Activated CD8-positive, alpha-beta T cell treated with anti-CD3 and anti-CD28 coated beads for 36 hours (primary cell): ENCODE results near the gene HS6ST1. TPM values are rescaled to one million over a fixed set of nuclear protein-coding genes. Genes with fewer than 3 reads are reported as not detected.

Experiments used
- ATAC-seq: fragments of 200-7000 bp; cut with Tn5 transposase; one replicate; pipeline ENCODE4 v1.10.0; 2021; ENCODE audit warnings: mild to moderate bottlenecking, moderate library complexity
- CTCF ChIA-PET: fragments of 350-600 bp; sonication (Branson Sonifier 250); formaldehyde crosslinking; loops from one replicate; lab custom pipeline; 2021; ENCODE audit warnings: antibody characterized with exemption; lab: Charles Lee
- POLR2A ChIA-PET: fragments of 350-600 bp; sonication (Branson Sonifier 250); formaldehyde crosslinking; loops from one replicate; lab custom pipeline; 2021; ENCODE audit warnings: antibody characterized with exemption; lab: Charles Lee
- DNase-seq: peaks from one replicate; pipeline ENCODE4 v3.0.0-alpha.2; 2020
- H3K27ac Mint-ChIP-seq: one replicate; pipeline ENCODE4 v1.8.0; 2021; ENCODE audit warnings: mild to moderate bottlenecking, mixed read lengths
- H3K27me3 Mint-ChIP-seq: one replicate; pipeline ENCODE4 v1.8.0; 2021; ENCODE audit warnings: mixed read lengths
- H3K36me3 Mint-ChIP-seq: one replicate; pipeline ENCODE4 v1.8.0; 2021; ENCODE audit warnings: low read depth, mixed read lengths
- H3K4me1 Mint-ChIP-seq: one replicate; pipeline ENCODE4 v1.8.0; 2021; ENCODE audit warnings: low read depth, mixed read lengths
- H3K4me3 Mint-ChIP-seq: one replicate; pipeline ENCODE4 v1.8.0; 2021; ENCODE audit warnings: mild to moderate bottlenecking, moderate library complexity, mixed read lengths
- H3K9me3 Mint-ChIP-seq: one replicate; pipeline ENCODE4 v1.8.0; 2021; ENCODE audit warnings: mixed read lengths
- CTCF ChIP-seq: fragments of 200-600 bp; IDR thresholded peaks from one replicate; pipeline ENCODE4 v1.8.0; 2022; ENCODE audit warnings: antibody characterized with exemption, mild to moderate bottlenecking
- intact Hi-C: fragments of 100-400 bp; cut with micrococcal nuclease; formaldehyde crosslinking; loops from one replicate; pipeline ENCODE4 v1.10.0; 2022
- total RNA-seq, 2 experiments: library from RNA; stranded (reverse); gene quantifications; one replicate each; pipeline ENCODE4 v1.2.3, GENCODE V29; 2021

Gene HS6ST1
- total RNA-seq, 2 experiments from 2014 or later, result 12.5 to 13.0 TPM

GRCh38 chr2:128317181-128317898 lies 1.3 kb downstream of the HS6ST1 start:
- Mint-ChIP-seq H3K36me3 (peaks cover 9% of the 10 kb centered on the region), H3K4me1 (peaks cover 43% of the 10 kb centered on the region), H3K27me3 (peaks cover 4% of the 10 kb centered on the region), H3K27ac (peak overlapping the region; percentile 57), H3K9me3 (no peaks in the 10 kb centered on the region), H3K4me3 (peak overlapping the region; percentile 84)
- peak; percentile 24 for ATAC-seq
- ChIA-PET CTCF (interaction anchor here (1.0 to 2.3 kb wide), 2 partner anchors 18 to 83 kb away, joined by 3 to 7 read pairs; no protein-coding TSS in a partner anchor), POLR2A (no interaction called here)
- TF ChIP-seq CTCF, result no peak
- peak; percentile 58 for DNase-seq
- intact Hi-C loops, result no loop called here

GRCh38 chr2:128316777-128317180 lies 1.9 kb downstream of the HS6ST1 start:
- ChIA-PET CTCF (interaction anchor here (1.0 to 2.3 kb wide), 2 partner anchors 18 to 82 kb away, joined by 3 to 7 read pairs; no protein-coding TSS in a partner anchor), POLR2A (no interaction called here)
- no peak overlapping the region for H3K27ac Mint-ChIP-seq
- ATAC-seq (no peak), DNase-seq (no peak)
- TF ChIP-seq CTCF, result no peak
- peaks cover 4% of the 10 kb centered on the region for H3K27me3 Mint-ChIP-seq
- H3K4me1 Mint-ChIP-seq, result peaks cover 43% of the 10 kb centered on the region
- H3K36me3 Mint-ChIP-seq, result peaks cover 9% of the 10 kb centered on the region
- no peaks in the 10 kb centered on the region for H3K9me3 Mint-ChIP-seq
- H3K4me3 Mint-ChIP-seq, result peak overlapping the region; percentile 84
- intact Hi-C loops, result no loop called here

- H3K27me3 Mint-ChIP-seq, result peaks cover 2% of the 10 kb centered on the region
- no peaks in the 10 kb centered on the region for H3K9me3 Mint-ChIP-seq
- peak overlapping the region; percentile 84 for H3K4me3 Mint-ChIP-seq
- intact Hi-C loops, result no loop called here
- H3K4me1 Mint-ChIP-seq, result peaks cover 38% of the 10 kb centered on the region
- H3K27ac Mint-ChIP-seq, result no peak overlapping the region
- ATAC-seq, result peak; percentile 29
- peaks cover 9% of the 10 kb centered on the region for H3K36me3 Mint-ChIP-seq
- no peak for TF ChIP-seq CTCF
- ChIA-PET CTCF (interaction anchor here (2.3 kb wide), 1 partner anchor 82 kb away, joined by 7 read pairs; no protein-coding TSS in a partner anchor), POLR2A (no interaction called here)
- DNase-seq, result peak; percentile 58
These were observed 2.6 kb downstream of the HS6ST1 start for GRCh38 chr2:128315829-128316776.

GRCh38 chr2:128315122-128315828 lies 3.4 kb downstream of the HS6ST1 start:
- TF ChIP-seq CTCF, result no peak
- no peak for DNase-seq
- Mint-ChIP-seq H3K36me3 (peaks cover 9% of the 10 kb centered on the region), H3K4me1 (peaks cover 41% of the 10 kb centered on the region), H3K9me3 (no peaks in the 10 kb centered on the region), H3K4me3 (no peak overlapping the region), H3K27me3 (no peaks in the 10 kb centered on the region), H3K27ac (no peak overlapping the region)
- no peak for ATAC-seq
- intact Hi-C loops, result no loop called here
- POLR2A ChIA-PET, result no interaction called here
- CTCF ChIA-PET, result interaction anchor here (2.3 kb wide), 1 partner anchor 81 kb away, joined by 7 read pairs; no protein-coding TSS in a partner anchor
